H1 (cell line): ENCODE data around the gene ANXA2. TPM values are rescaled to one million over a fixed set of nuclear protein-coding genes. Genes with fewer than 3 reads are reported as not detected.
"Not testable (repeated sequence)": the region's sequence is repeated elsewhere in the genome, so short reads cannot be mapped to it uniquely, and the experiment has no call there.

Experiments
- CTCF ChIA-PET: fragments of 300-600 bp; sonication (Branson Sonifier 250); formaldehyde crosslinking; loops from one replicate; lab custom pipeline; 2021; ENCODE audit not compliant: partially characterized antibody; lab: Charles Lee
- POLR2A ChIA-PET: fragments of 300-600 bp; sonication (Branson Sonifier 250); formaldehyde crosslinking; loops from one replicate; lab custom pipeline; 2021; ENCODE audit warnings: inconsistent platforms; ENCODE audit not compliant: partially characterized antibody; lab: Charles Lee
- DNase-seq, 2 experiments: peaks; one replicate each; pipeline versions ENCODE4 v3.0.0 to v3.0.0-alpha.2; 2010 to 2022; ENCODE audit warnings: low spot score in 2 of 2, low read depth in 1 of 2, mixed read lengths in 1 of 2
- FAIRE-seq: peaks from 2 replicates; lab custom pipeline; 2011; peaks lifted over from hg19 to GRCh38; lab: Jason Lieb, UNC
- H2AFZ ChIP-seq: 2 replicates; pipeline ENCODE4 v1.8.1; 2012; ENCODE audit warnings: low read length, inconsistent platforms
- H2AK5ac ChIP-seq: 2 replicates; pipeline ENCODE4 v1.6.1; 2013; ENCODE audit warnings: low read depth, low read length
- H2BK120ac ChIP-seq: replicated peaks from 2 replicates; pipeline ENCODE3; 2013; ENCODE audit warnings: low read depth, low read length, inconsistent platforms
- H2BK12ac ChIP-seq: 2 replicates; pipeline ENCODE4 v1.6.1; 2013; ENCODE audit warnings: low read depth, low read length
- H2BK15ac ChIP-seq: 2 replicates; pipeline ENCODE4 v1.6.1; 2013; ENCODE audit warnings: low read length
- H2BK20ac ChIP-seq: 2 replicates; pipeline ENCODE4 v1.6.1; 2013; ENCODE audit warnings: low read length
- H2BK5ac ChIP-seq: 2 replicates; pipeline ENCODE4 v1.6.1; 2013; ENCODE audit warnings: low read depth, low read length
- H3K14ac ChIP-seq: 2 replicates; pipeline ENCODE4 v1.6.1; 2013; ENCODE audit warnings: inconsistent platforms; ENCODE audit not compliant: insufficient read length
- H3K18ac ChIP-seq: 2 replicates; pipeline ENCODE4 v1.6.1; 2013; ENCODE audit warnings: low read length; ENCODE audit errors: extremely low read depth
- H3K23ac ChIP-seq: 2 replicates; pipeline ENCODE4 v1.6.1; 2013; ENCODE audit warnings: inconsistent platforms; ENCODE audit not compliant: insufficient read length
- H3K23me2 ChIP-seq: 2 replicates; pipeline ENCODE4 v1.6.1; 2013; ENCODE audit warnings: low read depth, low read length
- H3K27ac ChIP-seq: 2 replicates; pipeline ENCODE4 v1.6.1; 2011; ENCODE audit warnings: low read depth, low read length, inconsistent platforms
- H3K27me3 ChIP-seq, 4 experiments: replicated peaks in 1 of 4; 1 replicate in 1 of 4; 2 replicates in 3 of 4; pipeline versions ENCODE4 v1.6.1 to v1.8.1; 2011 to 2013; ENCODE audit warnings: low read length in 3 of 4, mild to moderate bottlenecking in 3 of 4, inconsistent platforms in 2 of 4, mixed read lengths in 2 of 4, moderate library complexity in 1 of 4; ENCODE audit not compliant: control insufficient read depth in 3 of 4, insufficient read depth in 3 of 4; ENCODE audit errors: extremely low read depth in 1 of 4
- H3K36me3 ChIP-seq, 4 experiments: 2 replicates each; pipeline versions ENCODE4 v1.6.1 to v1.8.1; 2011 to 2013; ENCODE audit warnings: mild to moderate bottlenecking in 4 of 4, low read length in 3 of 4, moderate library complexity in 2 of 4, control low read depth in 1 of 4, inconsistent platforms in 1 of 4; ENCODE audit not compliant: insufficient read depth in 4 of 4, control insufficient read depth in 2 of 4
- H3K4ac ChIP-seq: replicated peaks from 2 replicates; pipeline ENCODE3; 2013; ENCODE audit warnings: low read length, low read depth, mixed read lengths, inconsistent platforms; ENCODE audit not compliant: insufficient read length
- H3K4me1 ChIP-seq, 4 experiments: replicated peaks in 1 of 4; 1 replicate in 1 of 4; 2 replicates in 3 of 4; pipeline versions ENCODE4 v1.6.1 to v1.8.1; 2011 to 2013; ENCODE audit warnings: low read length in 3 of 4, inconsistent platforms in 2 of 4, mixed read lengths in 1 of 4; ENCODE audit not compliant: insufficient read depth in 4 of 4, control insufficient read depth in 3 of 4
- H3K4me2 ChIP-seq, 2 experiments: 2 replicates each; pipeline versions ENCODE4 v1.6.1 to v1.8.1; 2011 to 2013; ENCODE audit warnings: low read depth in 2 of 2, low read length in 2 of 2, control low read depth in 1 of 2, inconsistent platforms in 1 of 2, mild to moderate bottlenecking in 1 of 2; ENCODE audit not compliant: insufficient read depth in 1 of 2
- H3K4me3 ChIP-seq, 4 experiments: fragments of 200-600, 300-600 bp in 1 of 4; sonication (generic), shearing (Covaris generic), sonication (Bioruptor Twin) in 1 of 4; 2 replicates each; pipeline versions ENCODE4 v1.5.1 to v1.8.1; 2011 to 2016; ENCODE audit warnings: low read length in 4 of 4, low read depth in 3 of 4, control low read depth in 2 of 4, inconsistent platforms in 2 of 4, mild to moderate bottlenecking in 2 of 4, mixed read lengths in 1 of 4, moderate library complexity in 1 of 4; ENCODE audit not compliant: insufficient read depth in 2 of 4; ENCODE audit errors: extremely low read depth in 1 of 4
- H3K56ac ChIP-seq: replicated peaks from 2 replicates; pipeline ENCODE3; 2013; ENCODE audit warnings: low read depth, mild to moderate bottlenecking, mixed read lengths, low read length, inconsistent platforms; ENCODE audit not compliant: insufficient read length
- H3K79me1 ChIP-seq: 2 replicates; pipeline ENCODE4 v1.6.1; 2013; ENCODE audit warnings: low read depth, low read length, control low read depth
- H3K79me2 ChIP-seq, 2 experiments: 2 replicates each; pipeline versions ENCODE4 v1.6.1 to v1.8.1; 2012 to 2013; ENCODE audit warnings: low read length in 2 of 2, mild to moderate bottlenecking in 2 of 2, inconsistent platforms in 1 of 2; ENCODE audit not compliant: insufficient read depth in 2 of 2, control insufficient read depth in 1 of 2
- H3K9ac ChIP-seq, 4 experiments: replicated peaks in 1 of 4; 1 replicate in 1 of 4; 2 replicates in 3 of 4; pipeline versions ENCODE4 v1.6.1 to v1.8.1; 2011 to 2013; ENCODE audit warnings: low read depth in 3 of 4, low read length in 3 of 4, control low read depth in 2 of 4, mild to moderate bottlenecking in 2 of 4, moderate library complexity in 2 of 4, inconsistent platforms in 1 of 4; ENCODE audit errors: extremely low read depth in 1 of 4
- H3K9me3 ChIP-seq, 2 experiments: 2 replicates each; pipeline versions ENCODE4 v1.6.1 to v1.8.1; 2012 to 2013; ENCODE audit warnings: mild to moderate bottlenecking in 2 of 2, moderate library complexity in 2 of 2, control low read depth in 1 of 2, inconsistent platforms in 1 of 2, low read depth in 1 of 2, low read length in 1 of 2, mixed read lengths in 1 of 2; ENCODE audit not compliant: insufficient read depth in 2 of 2
- H4K20me1 ChIP-seq, 2 experiments: replicated peaks in 1 of 2; 2 replicates each; pipeline versions ENCODE3 to v1.8.1; 2011 to 2013; ENCODE audit warnings: inconsistent platforms in 2 of 2, low read length in 2 of 2, mild to moderate bottlenecking in 1 of 2; ENCODE audit not compliant: insufficient read depth in 2 of 2, control insufficient read depth in 1 of 2
- H4K5ac ChIP-seq: 2 replicates; pipeline ENCODE4 v1.6.1; 2013; ENCODE audit warnings: low read length, low read depth, mixed read lengths, inconsistent platforms; ENCODE audit not compliant: insufficient read length
- H4K8ac ChIP-seq: 2 replicates; pipeline ENCODE4 v1.8.0; 2013; ENCODE audit warnings: mild to moderate bottlenecking, moderate library complexity, low read length, inconsistent platforms; ENCODE audit not compliant: insufficient read depth; ENCODE audit errors: extremely low read depth
- H4K91ac ChIP-seq: replicated peaks from 2 replicates; pipeline ENCODE3; 2013; ENCODE audit warnings: low read length, mixed read lengths, inconsistent platforms; ENCODE audit not compliant: insufficient read length
- WGBS, 2 experiments: shearing (Covaris generic) in 1 of 2; methylation state at CpG; one replicate each; pipeline versions ENCODE4 v1.1.6 to v1.1.7; 2013 to 2015; ENCODE audit warnings: low lambda C conversion rate in 2 of 2, mixed read lengths in 2 of 2, inconsistent platforms in 1 of 2, low coverage in 1 of 2, missing lambda C conversion rate in 1 of 2; ENCODE audit not compliant: insufficient replicate concordance in 2 of 2, insufficient coverage in 1 of 2, insufficient read length in 1 of 2; ENCODE audit errors: extremely low coverage in 1 of 2, missing lambda C conversion rate in 1 of 2; 5-methylcytosine and 5-hydroxymethylcytosine counted together
- polyA plus RNA-seq, 7 experiments: library from polyadenylated mRNA; depleted of rRNA in 3 of 7; stranded (reverse) in 5 of 7; unstranded in 2 of 7; fragments of >200 nt in 5 of 7; fragments of 200-250 nt in 2 of 7; gene quantifications; 1 replicate in 5 of 7; 2 replicates in 1 of 7; 4 replicates in 1 of 7; pipeline versions ENCODE4 v1.2.1 to v1.2.3, GENCODE V29; 2011 to 2013; ENCODE audit warnings: missing spikeins in 2 of 7, mixed read lengths in 2 of 7
- total RNA-seq: library from RNA; stranded (reverse); fragmentation: NEBNext Ultra II Directional; extraction: Animal tissue kit (Norgen Biotek cat#: 25700); gene quantifications from 2 replicates; pipeline ENCODE4 v1.2.1, GENCODE V29; 2021

ANXA2 gene
- total and polyA plus RNA-seq, 2 of the 8 experiments (the other 6 are each of a cell fraction or from before 2014, with no cell fraction given) = 178 to 217 TPM

- H3K27ac ChIP-seq, H2BK5ac ChIP-seq, H4K20me1 ChIP-seq, H3K18ac ChIP-seq, H2AFZ ChIP-seq, H3K23me2 ChIP-seq, H2BK15ac ChIP-seq, H3K79me2 ChIP-seq, H3K14ac ChIP-seq, H4K8ac ChIP-seq, H3K4ac ChIP-seq, H3K4me2 ChIP-seq, POLR2A ChIA-PET, H2BK12ac ChIP-seq, DNase-seq, H3K23ac ChIP-seq, H2BK120ac ChIP-seq, H3K79me1 ChIP-seq, FAIRE-seq, H3K27me3 ChIP-seq, H4K5ac ChIP-seq, H3K4me1 ChIP-seq, H2AK5ac ChIP-seq, H3K9me3 ChIP-seq, H2BK20ac ChIP-seq, H4K91ac ChIP-seq, H3K9ac ChIP-seq, H3K36me3 ChIP-seq, H3K56ac ChIP-seq, H3K4me3 ChIP-seq: not testable (repeated sequence)
- CTCF ChIA-PET = interaction anchor here (4.2 kb wide), 1 partner anchor 9 kb away, joined by 24 read pairs; no protein-coding TSS in a partner anchor
- 85% methylated on average over 4 of the region's 4 CpGs; no CpG with 5 or more reads in 1 of the 2 experiments for WGBS, 2 experiments
Measured at GRCh38 chr15:60335296-60335695, 62.5 kb downstream of the ANXA2 start.
